H1 (cell line): ENCODE measurements around the gene ALDH1A3. TPM values are rescaled to one million over a fixed set of nuclear protein-coding genes. Genes with fewer than 3 reads are reported as not detected.

Experiments used
- CTCF ChIA-PET: fragments of 300-600 bp; sonication (Branson Sonifier 250); formaldehyde crosslinking; loops from one replicate; lab custom pipeline; 2021; ENCODE audit not compliant: partially characterized antibody; lab: Charles Lee
- POLR2A ChIA-PET: fragments of 300-600 bp; sonication (Branson Sonifier 250); formaldehyde crosslinking; loops from one replicate; lab custom pipeline; 2021; ENCODE audit warnings: inconsistent platforms; ENCODE audit not compliant: partially characterized antibody; lab: Charles Lee
- DNase-seq, 2 experiments: peaks; one replicate each; pipeline versions ENCODE4 v3.0.0 to v3.0.0-alpha.2; 2010 to 2022; ENCODE audit warnings: low spot score in 2 of 2, low read depth in 1 of 2, mixed read lengths in 1 of 2
- FAIRE-seq: peaks from 2 replicates; lab custom pipeline; 2011; peaks lifted over from hg19 to GRCh38; lab: Jason Lieb, UNC
- H2AFZ ChIP-seq: 2 replicates; pipeline ENCODE4 v1.8.1; 2012; ENCODE audit warnings: low read length, inconsistent platforms
- H2AK5ac ChIP-seq: 2 replicates; pipeline ENCODE4 v1.6.1; 2013; ENCODE audit warnings: low read depth, low read length
- H2BK120ac ChIP-seq: replicated peaks from 2 replicates; pipeline ENCODE3; 2013; ENCODE audit warnings: low read depth, low read length, inconsistent platforms
- H2BK12ac ChIP-seq: 2 replicates; pipeline ENCODE4 v1.6.1; 2013; ENCODE audit warnings: low read depth, low read length
- H2BK15ac ChIP-seq: 2 replicates; pipeline ENCODE4 v1.6.1; 2013; ENCODE audit warnings: low read length
- H2BK20ac ChIP-seq: 2 replicates; pipeline ENCODE4 v1.6.1; 2013; ENCODE audit warnings: low read length
- H2BK5ac ChIP-seq: 2 replicates; pipeline ENCODE4 v1.6.1; 2013; ENCODE audit warnings: low read depth, low read length
- H3K14ac ChIP-seq: 2 replicates; pipeline ENCODE4 v1.6.1; 2013; ENCODE audit warnings: inconsistent platforms; ENCODE audit not compliant: insufficient read length
- H3K18ac ChIP-seq: 2 replicates; pipeline ENCODE4 v1.6.1; 2013; ENCODE audit warnings: low read length; ENCODE audit errors: extremely low read depth
- H3K23ac ChIP-seq: 2 replicates; pipeline ENCODE4 v1.6.1; 2013; ENCODE audit warnings: inconsistent platforms; ENCODE audit not compliant: insufficient read length
- H3K23me2 ChIP-seq: 2 replicates; pipeline ENCODE4 v1.6.1; 2013; ENCODE audit warnings: low read depth, low read length
- H3K27ac ChIP-seq: 2 replicates; pipeline ENCODE4 v1.6.1; 2011; ENCODE audit warnings: low read depth, low read length, inconsistent platforms
- H3K27me3 ChIP-seq, 4 experiments: replicated peaks in 1 of 4; 1 replicate in 1 of 4; 2 replicates in 3 of 4; pipeline versions ENCODE4 v1.6.1 to v1.8.1; 2011 to 2013; ENCODE audit warnings: low read length in 3 of 4, mild to moderate bottlenecking in 3 of 4, inconsistent platforms in 2 of 4, mixed read lengths in 2 of 4, moderate library complexity in 1 of 4; ENCODE audit not compliant: control insufficient read depth in 3 of 4, insufficient read depth in 3 of 4; ENCODE audit errors: extremely low read depth in 1 of 4
- H3K36me3 ChIP-seq, 4 experiments: 2 replicates each; pipeline versions ENCODE4 v1.6.1 to v1.8.1; 2011 to 2013; ENCODE audit warnings: mild to moderate bottlenecking in 4 of 4, low read length in 3 of 4, moderate library complexity in 2 of 4, control low read depth in 1 of 4, inconsistent platforms in 1 of 4; ENCODE audit not compliant: insufficient read depth in 4 of 4, control insufficient read depth in 2 of 4
- H3K4ac ChIP-seq: replicated peaks from 2 replicates; pipeline ENCODE3; 2013; ENCODE audit warnings: low read length, low read depth, mixed read lengths, inconsistent platforms; ENCODE audit not compliant: insufficient read length
- H3K4me1 ChIP-seq, 4 experiments: replicated peaks in 1 of 4; 1 replicate in 1 of 4; 2 replicates in 3 of 4; pipeline versions ENCODE4 v1.6.1 to v1.8.1; 2011 to 2013; ENCODE audit warnings: low read length in 3 of 4, inconsistent platforms in 2 of 4, mixed read lengths in 1 of 4; ENCODE audit not compliant: insufficient read depth in 4 of 4, control insufficient read depth in 3 of 4
- H3K4me2 ChIP-seq, 2 experiments: 2 replicates each; pipeline versions ENCODE4 v1.6.1 to v1.8.1; 2011 to 2013; ENCODE audit warnings: low read depth in 2 of 2, low read length in 2 of 2, control low read depth in 1 of 2, inconsistent platforms in 1 of 2, mild to moderate bottlenecking in 1 of 2; ENCODE audit not compliant: insufficient read depth in 1 of 2
- H3K4me3 ChIP-seq, 4 experiments: fragments of 200-600, 300-600 bp in 1 of 4; sonication (generic), shearing (Covaris generic), sonication (Bioruptor Twin) in 1 of 4; 2 replicates each; pipeline versions ENCODE4 v1.5.1 to v1.8.1; 2011 to 2016; ENCODE audit warnings: low read length in 4 of 4, low read depth in 3 of 4, control low read depth in 2 of 4, inconsistent platforms in 2 of 4, mild to moderate bottlenecking in 2 of 4, mixed read lengths in 1 of 4, moderate library complexity in 1 of 4; ENCODE audit not compliant: insufficient read depth in 2 of 4; ENCODE audit errors: extremely low read depth in 1 of 4
- H3K56ac ChIP-seq: replicated peaks from 2 replicates; pipeline ENCODE3; 2013; ENCODE audit warnings: low read depth, mild to moderate bottlenecking, mixed read lengths, low read length, inconsistent platforms; ENCODE audit not compliant: insufficient read length
- H3K79me1 ChIP-seq: 2 replicates; pipeline ENCODE4 v1.6.1; 2013; ENCODE audit warnings: low read depth, low read length, control low read depth
- H3K79me2 ChIP-seq, 2 experiments: 2 replicates each; pipeline versions ENCODE4 v1.6.1 to v1.8.1; 2012 to 2013; ENCODE audit warnings: low read length in 2 of 2, mild to moderate bottlenecking in 2 of 2, inconsistent platforms in 1 of 2; ENCODE audit not compliant: insufficient read depth in 2 of 2, control insufficient read depth in 1 of 2
- H3K9ac ChIP-seq, 4 experiments: replicated peaks in 1 of 4; 1 replicate in 1 of 4; 2 replicates in 3 of 4; pipeline versions ENCODE4 v1.6.1 to v1.8.1; 2011 to 2013; ENCODE audit warnings: low read depth in 3 of 4, low read length in 3 of 4, control low read depth in 2 of 4, mild to moderate bottlenecking in 2 of 4, moderate library complexity in 2 of 4, inconsistent platforms in 1 of 4; ENCODE audit errors: extremely low read depth in 1 of 4
- H3K9me3 ChIP-seq, 2 experiments: 2 replicates each; pipeline versions ENCODE4 v1.6.1 to v1.8.1; 2012 to 2013; ENCODE audit warnings: mild to moderate bottlenecking in 2 of 2, moderate library complexity in 2 of 2, control low read depth in 1 of 2, inconsistent platforms in 1 of 2, low read depth in 1 of 2, low read length in 1 of 2, mixed read lengths in 1 of 2; ENCODE audit not compliant: insufficient read depth in 2 of 2
- H4K20me1 ChIP-seq, 2 experiments: replicated peaks in 1 of 2; 2 replicates each; pipeline versions ENCODE3 to v1.8.1; 2011 to 2013; ENCODE audit warnings: inconsistent platforms in 2 of 2, low read length in 2 of 2, mild to moderate bottlenecking in 1 of 2; ENCODE audit not compliant: insufficient read depth in 2 of 2, control insufficient read depth in 1 of 2
- H4K5ac ChIP-seq: 2 replicates; pipeline ENCODE4 v1.6.1; 2013; ENCODE audit warnings: low read length, low read depth, mixed read lengths, inconsistent platforms; ENCODE audit not compliant: insufficient read length
- H4K8ac ChIP-seq: 2 replicates; pipeline ENCODE4 v1.8.0; 2013; ENCODE audit warnings: mild to moderate bottlenecking, moderate library complexity, low read length, inconsistent platforms; ENCODE audit not compliant: insufficient read depth; ENCODE audit errors: extremely low read depth
- H4K91ac ChIP-seq: replicated peaks from 2 replicates; pipeline ENCODE3; 2013; ENCODE audit warnings: low read length, mixed read lengths, inconsistent platforms; ENCODE audit not compliant: insufficient read length
- EP300 ChIP-seq, 2 experiments: IDR thresholded peaks; 1 replicate in 1 of 2; 2 replicates in 1 of 2; pipeline ENCODE4 v1.6.1; 2011 to 2012; ENCODE audit warnings: low read depth in 2 of 2, low read length in 2 of 2, mild to moderate bottlenecking in 2 of 2, borderline replicate concordance in 1 of 2, inconsistent platforms in 1 of 2, moderate library complexity in 1 of 2
- EZH2 ChIP-seq: fragments of 200-600 bp; sonication (generic); IDR thresholded peaks from 2 replicates; pipeline ENCODE4 v1.7.1; 2012; ENCODE audit warnings: low read depth, mild to moderate bottlenecking, moderate library complexity, low read length, inconsistent platforms; ENCODE audit not compliant: severe bottlenecking
- KDM4A ChIP-seq: IDR thresholded peaks from one replicate; pipeline ENCODE4 v1.7.1; 2012; ENCODE audit warnings: low read depth, mild to moderate bottlenecking, moderate library complexity, low read length, inconsistent platforms; ENCODE audit not compliant: severe bottlenecking
- MAFK ChIP-seq: IDR thresholded peaks from 2 replicates; pipeline ENCODE4 v1.6.1; 2012; ENCODE audit warnings: low read depth, mild to moderate bottlenecking, improper control_type of control experiment, low read length
- WGBS, 2 experiments: shearing (Covaris generic) in 1 of 2; methylation state at CpG; one replicate each; pipeline versions ENCODE4 v1.1.6 to v1.1.7; 2013 to 2015; ENCODE audit warnings: low lambda C conversion rate in 2 of 2, mixed read lengths in 2 of 2, inconsistent platforms in 1 of 2, low coverage in 1 of 2, missing lambda C conversion rate in 1 of 2; ENCODE audit not compliant: insufficient replicate concordance in 2 of 2, insufficient coverage in 1 of 2, insufficient read length in 1 of 2; ENCODE audit errors: extremely low coverage in 1 of 2, missing lambda C conversion rate in 1 of 2; 5-methylcytosine and 5-hydroxymethylcytosine counted together
- long read RNA-seq, 2 experiments: library from RNA in 1 of 2; library from capped mRNA in 1 of 2; stranded (forward); transcript quantifications; one replicate each; pipeline ENCODE4 v2.0.0, GENCODE V29; 2021; ENCODE audit warnings: inconsistent platforms in 1 of 2
- polyA minus RNA-seq, 3 experiments: library from RNA; depleted of rRNA, polyadenylated mRNA; stranded (reverse); fragments of >200 nt; gene quantifications; 1 replicate in 2 of 3; 2 replicates in 1 of 3; pipeline ENCODE4 v1.2.3, GENCODE V29; 2011
- polyA plus RNA-seq, 7 experiments: library from polyadenylated mRNA; depleted of rRNA in 3 of 7; stranded (reverse) in 5 of 7; unstranded in 2 of 7; fragments of >200 nt in 5 of 7; fragments of 200-250 nt in 2 of 7; gene quantifications; 1 replicate in 5 of 7; 2 replicates in 1 of 7; 4 replicates in 1 of 7; pipeline versions ENCODE4 v1.2.1 to v1.2.3, GENCODE V29; 2011 to 2013; ENCODE audit warnings: missing spikeins in 2 of 7, mixed read lengths in 2 of 7
- total RNA-seq: library from RNA; stranded (reverse); fragmentation: NEBNext Ultra II Directional; extraction: Animal tissue kit (Norgen Biotek cat#: 25700); gene quantifications from 2 replicates; pipeline ENCODE4 v1.2.1, GENCODE V29; 2021
- TF ChIP-seq, protein P1 (sequence below): IDR thresholded peaks from 2 replicates; pipeline ENCODE4 v1.6.1; 2012; ENCODE audit warnings: low read length, inconsistent platforms
- TF ChIP-seq, protein P2 (sequence below): IDR thresholded peaks from 2 replicates; pipeline ENCODE4 v1.6.1; 2012; ENCODE audit warnings: inconsistent platforms

The ALDH1A3 gene
- 5.5 and 5.7 TPM in 2 replicates for total RNA-seq
- polyA plus RNA-seq (2011; rRNA removed): 2.2 and 2.5 TPM in 2 replicates
- 3.3 TPM for polyA plus RNA-seq (2011; cell fraction: cytosol; rRNA removed)
- 3.8 TPM for polyA plus RNA-seq (2011; cell fraction: nucleus; rRNA removed)
- polyA plus RNA-seq (2012, experiment 1 of 2): 4.0 to 4.8 TPM (median 4.4 TPM) in 4 replicates
- 0.67 TPM for polyA plus RNA-seq (2012, experiment 2 of 2)
- 3.2 TPM for polyA plus RNA-seq (2013, experiment 1 of 2)
- 4.1 TPM for polyA plus RNA-seq (2013, experiment 2 of 2)
- 2.0 and 4.1 TPM in 2 replicates for polyA minus RNA-seq (2011; rRNA and poly(A)+ RNA removed)
- 4.7 TPM for polyA minus RNA-seq (2011; cell fraction: cytosol; rRNA and poly(A)+ RNA removed)
- 6.1 TPM for polyA minus RNA-seq (2011; cell fraction: nucleus; rRNA and poly(A)+ RNA removed)
- long read RNA-seq, experiment 1, partial matches to known transcripts: 3 of 5 reads
- long read RNA-seq, experiment 1, other reads (novel, unspliced or antisense): 0 of 5 reads
- long read RNA-seq, experiment 2: 0 reads

DNA sequence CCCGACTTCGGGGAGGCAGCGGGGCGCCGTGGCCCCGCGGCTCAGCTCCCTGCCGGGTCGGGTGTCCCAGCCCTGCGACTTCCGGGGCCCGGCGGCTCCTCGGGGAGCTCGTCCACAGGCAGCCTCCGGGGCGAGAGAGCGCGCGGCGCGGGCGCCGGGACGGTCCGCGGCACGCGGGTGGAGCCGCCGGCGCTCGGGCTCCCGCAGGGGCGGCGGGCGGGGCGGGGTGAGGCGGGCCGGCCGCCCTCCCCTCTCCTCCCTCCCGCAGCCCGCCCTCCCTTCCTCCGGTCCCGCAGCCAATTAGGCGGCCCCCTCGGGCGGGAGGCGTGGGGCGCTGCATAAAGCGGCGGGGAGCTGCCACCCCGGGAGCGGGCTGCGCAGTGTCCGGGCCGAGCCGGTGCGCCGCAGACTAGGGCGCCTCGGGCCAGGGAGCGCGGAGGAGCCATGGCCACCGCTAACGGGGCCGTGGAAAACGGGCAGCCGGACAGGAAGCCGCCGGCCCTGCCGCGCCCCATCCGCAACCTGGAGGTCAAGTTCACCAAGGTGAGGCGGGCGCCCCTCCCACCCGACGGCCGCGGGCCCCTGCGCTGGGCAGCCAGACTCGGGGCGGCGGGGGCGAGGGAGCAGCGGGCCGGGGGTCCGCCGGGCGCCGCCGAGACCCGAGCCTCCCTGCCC lies at the start of gene ALDH1A3:
Gene ALDH1A3, plus strand, starts transcription at position 368 of the 675 bp plus-strand sequence. Its CDS starts 77 bp downstream, at position 445.
- H3K27me3 ChIP-seq: peaks cover 16 to 52% (median 48%) of the 10 kb centered on the region in 4 experiments
- no peak within 1 kb of the TSS for H2BK15ac ChIP-seq
- H3K36me3 ChIP-seq: no peaks in the 10 kb centered on the region; a peak in 1 of 8 replicates
- H4K20me1 ChIP-seq: no peaks in the 10 kb centered on the region
- H3K9ac ChIP-seq: peak within 1 kb of the TSS in 1 of 4 experiments; percentile 63; a peak in 1 of 7 replicates
- no peaks in the 10 kb centered on the region for H3K79me1 ChIP-seq
- no peak within 1 kb of the TSS for H2AK5ac ChIP-seq
- H3K4ac ChIP-seq: no peak within 1 kb of the TSS
- H4K91ac ChIP-seq: no peak within 1 kb of the TSS
- peak within 1 kb of the TSS; percentile 29; the same call in 1 of the 2 replicates for H4K8ac ChIP-seq
- peak within 1 kb of the TSS; percentile 71 for H3K18ac ChIP-seq
- no peak within 1 kb of the TSS for H2BK20ac ChIP-seq
- CTCF ChIA-PET: interaction anchor here (0.8 to 5.3 kb wide), 10 partner anchors 10 to 686 kb away, joined by 3 to 34 read pairs (median 4); partner anchors contain the start of gene LRRK1
- POLR2A ChIA-PET: interaction anchor here (2.0 kb wide), 1 partner anchor 10 kb away, joined by 4 read pairs; no protein-coding TSS in a partner anchor
- H3K14ac ChIP-seq: no peak within 1 kb of the TSS
- H2BK12ac ChIP-seq: 0 out of 2 replicates have a peak within 1 kb of the TSS, but pooled peaks have one; percentile 17
- H2BK5ac ChIP-seq: no peak within 1 kb of the TSS
- H2AFZ ChIP-seq: no peak within 1 kb of the TSS; the same call in 1 of the 2 replicates
- peaks cover 12% of the 10 kb centered on the region; the same call in 1 of the 2 replicates for H3K23me2 ChIP-seq
- H3K56ac ChIP-seq: no peak within 1 kb of the TSS
- no peak within 1 kb of the TSS for H3K27ac ChIP-seq
- FAIRE-seq: no peak
- peaks cover 0 to 13% (median 8%) of the 10 kb centered on the region in 4 experiments; a peak in 5 of 7 replicates for H3K4me1 ChIP-seq
- no peaks in the 10 kb centered on the region for H3K79me2 ChIP-seq
- no peak within 1 kb of the TSS for H3K23ac ChIP-seq
- H4K5ac ChIP-seq: no peak within 1 kb of the TSS
- WGBS, 2 experiments: 0% methylated on average over 11 of the region's 93 CpGs; no CpG with 5 or more reads in 1 of the 2 experiments
- no peaks in the 10 kb centered on the region for H3K9me3 ChIP-seq
- peak within 1 kb of the TSS; percentile 37 to 59 (median 46) for H3K4me3 ChIP-seq
- H2BK120ac ChIP-seq: no peak within 1 kb of the TSS
- H3K4me2 ChIP-seq: peak within 1 kb of the TSS; percentile 64 to 79
- no peak for DNase-seq
- peak; percentile 17 for TF ChIP-seq EZH2
- TF ChIP-seq, protein P1, sequence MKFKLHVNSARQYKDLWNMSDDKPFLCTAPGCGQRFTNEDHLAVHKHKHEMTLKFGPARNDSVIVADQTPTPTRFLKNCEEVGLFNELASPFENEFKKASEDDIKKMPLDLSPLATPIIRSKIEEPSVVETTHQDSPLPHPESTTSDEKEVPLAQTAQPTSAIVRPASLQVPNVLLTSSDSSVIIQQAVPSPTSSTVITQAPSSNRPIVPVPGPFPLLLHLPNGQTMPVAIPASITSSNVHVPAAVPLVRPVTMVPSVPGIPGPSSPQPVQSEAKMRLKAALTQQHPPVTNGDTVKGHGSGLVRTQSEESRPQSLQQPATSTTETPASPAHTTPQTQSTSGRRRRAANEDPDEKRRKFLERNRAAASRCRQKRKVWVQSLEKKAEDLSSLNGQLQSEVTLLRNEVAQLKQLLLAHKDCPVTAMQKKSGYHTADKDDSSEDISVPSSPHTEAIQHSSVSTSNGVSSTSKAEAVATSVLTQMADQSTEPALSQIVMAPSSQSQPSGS: no peak
- TF ChIP-seq MAFK: no peak
- TF ChIP-seq KDM4A: peak; percentile 79
- TF ChIP-seq EP300 (IDR thresholded peaks at IDR 0.05; ENCODE audit: borderline replicate concordance in 1 of 2, low read depth in 2 of 2, low read length in 2 of 2): no peak
- TF ChIP-seq, protein P2, sequence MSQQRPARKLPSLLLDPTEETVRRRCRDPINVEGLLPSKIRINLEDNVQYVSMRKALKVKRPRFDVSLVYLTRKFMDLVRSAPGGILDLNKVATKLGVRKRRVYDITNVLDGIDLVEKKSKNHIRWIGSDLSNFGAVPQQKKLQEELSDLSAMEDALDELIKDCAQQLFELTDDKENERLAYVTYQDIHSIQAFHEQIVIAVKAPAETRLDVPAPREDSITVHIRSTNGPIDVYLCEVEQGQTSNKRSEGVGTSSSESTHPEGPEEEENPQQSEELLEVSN: no peak; the same call in none of the 2 replicates
